Activated T-cell treated with anti-CD3 and anti-CD28 coated beads for 24 hours (primary cell): Measurements from ENCODE around the gene KDM2B.

ENCODE experiments used
- DNase-seq: peaks from one replicate; pipeline ENCODE4 v3.0.0-alpha.2; 2020; ENCODE audit warnings: low read depth

KDM2B gene

DNA sequence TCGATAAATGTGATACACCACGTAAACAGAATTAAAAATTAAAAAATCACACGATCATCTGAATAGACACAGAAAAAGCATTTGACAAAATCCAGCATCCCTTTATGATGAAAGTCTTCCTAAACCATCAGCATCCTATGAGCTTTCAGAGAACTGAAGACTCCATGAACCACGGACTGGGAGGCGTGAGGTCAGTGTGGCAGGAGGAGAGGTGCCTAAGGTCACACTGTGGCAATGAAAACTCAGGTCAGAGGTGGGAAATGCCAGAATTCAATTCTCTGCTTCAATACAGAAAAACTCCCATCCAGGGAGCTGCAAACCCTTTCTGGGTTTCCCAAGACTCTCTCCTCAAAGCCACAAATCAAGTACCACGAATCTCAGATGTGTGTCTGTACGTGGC lies 51.6 kb downstream of the KDM2B start:
- DNase-seq, result no peak

DNA sequence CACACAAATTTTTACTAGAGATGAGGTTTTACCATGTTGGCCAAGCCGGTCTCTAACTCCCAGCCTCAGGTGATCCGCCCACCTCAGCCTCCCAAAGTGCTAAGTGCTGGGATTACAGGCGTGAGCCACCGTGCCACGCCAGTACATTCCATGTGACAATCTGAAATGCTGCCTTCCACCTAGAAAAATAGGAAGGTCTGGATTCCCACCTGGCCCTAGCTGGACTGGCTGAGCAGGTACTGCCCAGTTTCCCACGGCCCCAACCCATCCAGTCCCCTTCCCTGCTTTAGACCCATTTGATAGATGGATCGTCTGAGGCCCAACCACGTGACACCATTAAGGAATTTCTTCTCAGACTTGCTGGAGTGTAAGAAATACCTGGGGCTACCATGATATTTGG lies 55.4 kb downstream of the KDM2B start:
- DNase-seq, result no peak

DNA sequence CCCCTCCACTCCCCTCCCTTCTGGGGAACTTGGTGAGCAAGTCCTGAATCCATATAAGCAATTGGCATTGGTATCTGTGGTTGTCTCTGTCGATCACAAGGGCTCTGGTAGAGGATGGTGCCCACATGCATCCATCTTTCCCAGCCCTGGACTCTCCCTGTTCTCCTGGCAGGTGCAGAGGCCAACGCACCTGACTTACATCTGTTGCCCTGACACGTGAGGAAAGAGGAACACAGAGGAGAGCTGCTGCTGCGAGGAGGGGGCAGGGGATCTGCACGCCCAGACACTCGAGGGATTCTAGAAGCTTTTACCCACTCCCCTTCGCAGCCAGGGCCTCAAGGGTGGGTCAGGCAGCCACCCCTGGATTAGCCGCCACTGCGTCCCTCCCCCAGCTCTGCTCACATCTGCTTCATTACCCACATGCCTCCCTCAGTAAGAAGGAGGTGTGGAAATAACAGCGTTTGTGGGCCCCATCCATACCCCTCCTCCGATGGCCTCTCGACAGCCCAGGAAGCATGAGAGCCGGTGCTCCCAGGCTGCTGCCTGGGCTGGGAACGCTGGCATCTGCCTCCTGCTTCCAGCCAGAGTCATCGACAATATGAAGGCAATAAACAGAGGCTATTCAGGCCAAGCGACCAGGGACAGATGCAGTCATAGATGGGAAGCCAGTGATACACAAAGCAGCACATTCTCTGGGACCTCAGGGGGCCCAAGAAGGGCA lies 56.5 kb downstream of the KDM2B start:
- DNase-seq, result no peak

DNA sequence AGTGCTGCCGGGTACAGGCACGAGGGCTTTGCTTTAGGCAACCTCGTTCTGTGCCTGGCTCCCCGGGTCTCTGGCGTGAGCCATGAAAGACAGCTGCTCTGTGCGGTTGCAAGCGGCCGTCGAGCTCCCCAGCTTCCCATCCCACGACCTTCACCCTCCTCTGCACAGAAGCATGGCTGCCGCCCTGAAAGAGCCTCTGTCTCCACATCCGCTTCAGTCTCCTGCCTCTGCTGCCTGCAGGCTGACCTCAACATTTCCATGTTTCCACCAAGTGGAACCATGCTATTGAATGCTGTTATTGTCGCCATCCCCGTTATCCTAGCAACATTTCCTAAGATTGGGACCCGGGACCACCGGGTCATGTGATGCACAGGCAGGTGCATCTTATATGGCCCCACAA lies 57.1 kb downstream of the KDM2B start:
- DNase-seq, result no peak

- no peak for DNase-seq
These were observed 57.9 kb downstream of the KDM2B start for GRCh38 chr12:121522971-121523370.

GRCh38 chr12:121520586-121521086 lies 60.2 kb downstream of the KDM2B start:
- DNase-seq, result no peak

- no peak for DNase-seq
These were observed 60.7 kb downstream of the KDM2B start for GRCh38 chr12:121520119-121520518.

DNA sequence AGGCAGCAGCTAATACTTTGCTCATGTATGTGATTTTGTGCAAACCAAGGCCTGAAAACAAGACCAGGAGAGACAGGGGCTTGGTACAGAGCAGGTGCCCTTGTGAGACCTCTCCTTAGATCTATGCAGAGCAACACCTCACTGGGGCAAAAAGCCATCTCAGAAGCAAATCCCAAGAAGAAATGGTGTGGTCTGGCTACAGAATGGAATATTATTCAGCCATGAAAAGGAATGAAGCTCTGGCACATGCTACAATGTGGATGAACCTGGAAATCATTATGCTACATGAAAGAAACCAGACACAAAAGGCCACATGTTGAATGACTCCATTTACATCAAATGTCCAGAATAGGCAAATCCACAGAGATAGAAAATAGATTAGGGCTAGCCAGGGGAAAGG lies 61.6 kb downstream of the KDM2B start:
- no peak for DNase-seq

DNA sequence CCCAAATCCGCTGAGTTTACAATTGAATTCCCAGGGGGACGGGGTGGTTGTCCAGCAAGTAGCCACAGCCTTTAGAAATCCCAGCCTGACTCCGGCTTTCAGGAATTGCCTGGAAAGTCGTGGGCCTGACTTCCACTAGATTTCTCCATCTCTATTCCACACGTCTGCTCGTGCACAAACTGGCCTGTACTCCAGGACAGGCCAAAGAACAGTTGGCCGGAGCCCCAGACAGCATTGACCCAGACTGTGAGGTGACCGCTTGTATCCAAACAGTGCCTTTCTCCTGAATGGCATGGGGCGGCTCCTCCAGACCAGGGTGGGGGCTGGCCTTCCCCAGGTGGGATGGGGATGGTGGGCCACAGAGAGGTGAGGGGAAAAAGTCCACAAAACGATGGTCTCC lies 62.2 kb downstream of the KDM2B start:
- no peak for DNase-seq

- no peak for DNase-seq
These were observed 64.3 kb downstream of the KDM2B start for GRCh38 chr12:121516437-121517011.

DNA sequence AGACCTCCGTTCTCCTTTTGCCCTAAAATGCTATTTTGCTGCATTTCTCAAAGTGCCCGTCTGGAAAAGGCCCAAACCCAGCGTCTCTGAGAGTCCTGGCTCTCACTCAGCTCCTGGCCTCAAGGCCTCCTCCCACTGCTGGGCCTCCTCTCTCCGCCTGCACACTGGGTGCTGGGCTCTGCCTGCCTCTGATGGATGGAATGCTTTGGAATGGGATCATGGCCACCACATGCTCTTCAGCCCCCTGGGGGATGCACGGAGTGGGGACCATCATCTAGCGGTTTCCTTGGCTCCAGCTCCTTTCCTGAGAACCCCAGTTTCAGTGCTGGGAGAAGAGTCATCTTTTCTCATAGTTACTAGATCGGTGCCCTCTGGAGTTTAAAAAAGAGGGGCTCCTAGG lies 65.2 kb downstream of the KDM2B start:
- DNase-seq, result no peak

DNA sequence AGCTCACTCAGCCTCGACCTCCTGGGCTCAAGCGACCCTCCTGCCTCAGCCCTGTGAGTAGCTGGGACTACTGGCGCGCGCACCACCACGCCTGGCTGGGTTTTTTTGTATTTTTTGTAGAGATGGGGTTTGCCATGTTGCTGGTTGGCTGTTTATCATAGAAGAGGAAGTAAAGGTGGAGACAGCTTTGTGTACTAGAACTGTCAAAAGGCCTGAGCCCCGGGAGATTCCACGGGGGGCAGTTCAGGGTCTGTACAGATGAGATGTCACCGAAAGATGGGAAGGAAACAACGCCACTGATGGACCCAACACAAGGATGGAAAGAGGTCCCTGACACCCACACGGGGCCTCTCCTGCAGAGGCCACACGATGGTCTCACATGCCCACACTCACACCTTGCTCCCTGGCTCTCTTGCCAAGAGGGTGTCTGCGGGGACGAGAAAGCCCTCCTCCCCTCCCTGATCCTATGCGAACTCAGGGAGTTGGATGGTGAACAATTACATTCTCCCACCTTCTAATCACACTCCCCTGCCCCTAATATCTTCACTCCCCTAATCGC lies 66.6 kb downstream of the KDM2B start:
- DNase-seq, result no peak

- no peak for DNase-seq
These were observed 67.2 kb downstream of the KDM2B start for GRCh38 chr12:121513464-121514183.

- no peak for DNase-seq
These were observed 68.3 kb downstream of the KDM2B start for GRCh38 chr12:121512561-121512960.

- no peak for DNase-seq
These were observed 68.9 kb downstream of the KDM2B start for GRCh38 chr12:121511916-121512315.

DNA sequence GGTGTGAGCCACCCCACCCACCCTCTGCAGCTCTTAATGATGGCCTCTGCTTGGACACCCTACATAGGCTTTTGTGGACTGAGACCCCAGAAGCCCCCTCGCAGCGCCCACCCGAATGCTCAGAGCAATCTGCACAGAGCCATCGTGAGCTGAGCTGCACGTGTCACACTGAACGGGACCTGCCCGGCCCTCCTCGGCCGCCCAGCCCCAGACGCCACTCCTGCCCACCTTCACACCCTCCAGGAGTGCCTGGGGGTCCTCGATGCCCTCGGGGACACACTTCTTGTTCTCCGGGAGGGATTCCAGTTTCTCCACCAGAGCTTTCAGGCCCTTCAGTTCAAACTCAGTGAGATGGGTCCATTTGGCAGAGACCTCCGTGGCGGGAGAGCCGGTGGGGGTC lies 71.5 kb downstream of the KDM2B start:
- no peak for DNase-seq

DNA sequence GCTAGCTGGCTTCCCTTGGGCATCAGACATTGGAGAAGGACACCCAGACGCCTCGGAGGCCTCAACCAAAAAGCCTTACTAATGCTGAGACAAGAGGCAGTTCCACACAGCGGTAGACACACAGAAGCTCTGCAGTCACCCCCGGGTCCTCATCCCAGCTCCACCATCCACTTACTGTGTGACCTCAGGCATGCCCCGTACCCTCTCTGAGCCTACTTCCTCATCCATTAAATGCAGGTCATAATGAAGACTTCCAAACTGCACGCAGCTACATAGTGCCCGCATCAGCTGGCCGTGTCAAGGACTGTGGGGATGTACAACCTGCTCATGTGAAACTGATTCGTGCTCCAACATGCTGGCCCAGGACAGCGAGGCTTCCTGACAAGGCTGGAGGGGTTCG lies 72.3 kb downstream of the KDM2B start:
- no peak for DNase-seq

DNA sequence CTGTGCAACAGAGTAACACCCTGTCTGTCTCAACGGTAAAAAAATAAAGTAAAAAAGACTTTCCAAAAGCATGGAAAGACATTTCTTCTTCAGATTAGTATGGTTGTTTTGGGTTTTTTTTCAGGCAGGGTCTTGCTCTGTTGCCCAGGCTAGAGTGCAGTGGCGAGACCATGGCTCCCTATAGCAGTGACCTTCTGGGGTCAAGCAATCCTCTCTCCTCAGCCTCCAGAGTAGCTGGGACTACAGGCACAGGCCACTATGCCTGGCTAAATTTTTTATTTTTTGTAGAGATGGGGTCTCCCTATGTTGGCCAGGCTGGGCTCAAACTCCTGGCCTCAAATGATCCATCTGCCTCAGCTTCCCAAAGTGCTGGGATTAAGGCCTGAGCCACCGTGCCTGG lies 72.8 kb downstream of the KDM2B start:
- no peak for DNase-seq

- DNase-seq, result no peak
These were observed 73.6 kb downstream of the KDM2B start for GRCh38 chr12:121507245-121507644.

DNA sequence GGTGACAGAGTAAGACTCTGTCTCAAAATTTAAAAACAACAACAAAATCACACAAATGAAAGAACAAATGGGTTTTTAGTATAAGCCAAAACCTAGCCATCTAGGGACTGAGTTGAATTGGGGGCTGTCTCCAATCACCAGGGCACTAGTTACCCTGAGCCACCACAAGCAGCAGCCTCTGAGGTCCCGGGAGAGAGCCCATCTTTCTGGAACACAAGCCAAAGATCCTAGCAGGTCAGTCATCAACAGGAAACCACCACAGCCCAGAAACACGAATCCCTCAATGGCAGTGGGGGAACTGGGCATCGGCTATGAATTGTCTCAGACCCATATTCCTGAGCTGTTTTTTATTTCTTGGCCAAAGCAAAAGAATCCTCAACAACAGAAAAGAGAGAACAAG lies 75.3 kb downstream of the KDM2B start:
- DNase-seq, result no peak

GRCh38 chr12:121504505-121504904 lies 76.3 kb downstream of the KDM2B start:
- no peak for DNase-seq

GRCh38 chr12:121503395-121503794 lies 77.4 kb downstream of the KDM2B start:
- DNase-seq, result no peak

DNA sequence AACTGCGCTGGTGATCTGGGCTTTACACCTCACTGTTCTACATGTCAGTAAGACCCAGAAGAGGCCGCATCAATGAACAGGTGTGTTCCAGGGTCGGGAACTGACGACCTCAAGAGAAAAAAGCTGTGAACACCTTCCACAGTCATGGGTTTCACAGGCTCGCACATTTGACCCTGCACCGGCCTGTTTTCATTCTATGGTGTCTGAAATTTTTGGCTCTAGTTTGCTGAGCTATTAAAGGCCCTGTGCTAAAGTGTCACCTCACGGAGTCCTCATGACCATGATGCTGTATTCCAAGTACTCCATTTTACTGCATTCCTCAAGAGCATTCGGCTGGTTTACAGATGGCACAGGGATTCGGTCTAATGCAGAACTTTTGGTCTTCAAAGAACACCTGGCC lies 78.9 kb downstream of the KDM2B start:
- no peak for DNase-seq
